H1 (cell line): ENCODE results near the gene SRSF12. TPM values are rescaled to one million over a fixed set of nuclear protein-coding genes. Genes with fewer than 3 reads are reported as not detected.

Experiments used
- CTCF ChIA-PET: fragments of 300-600 bp; sonication (Branson Sonifier 250); formaldehyde crosslinking; loops from one replicate; lab custom pipeline; 2021; ENCODE audit not compliant: partially characterized antibody; lab: Charles Lee
- POLR2A ChIA-PET: fragments of 300-600 bp; sonication (Branson Sonifier 250); formaldehyde crosslinking; loops from one replicate; lab custom pipeline; 2021; ENCODE audit warnings: inconsistent platforms; ENCODE audit not compliant: partially characterized antibody; lab: Charles Lee
- DNase-seq, 2 experiments: peaks; one replicate each; pipeline versions ENCODE4 v3.0.0 to v3.0.0-alpha.2; 2010 to 2022; ENCODE audit warnings: low spot score in 2 of 2, low read depth in 1 of 2, mixed read lengths in 1 of 2
- FAIRE-seq: peaks from 2 replicates; lab custom pipeline; 2011; peaks lifted over from hg19 to GRCh38; lab: Jason Lieb, UNC
- H2AFZ ChIP-seq: 2 replicates; pipeline ENCODE4 v1.8.1; 2012; ENCODE audit warnings: low read length, inconsistent platforms
- H2AK5ac ChIP-seq: 2 replicates; pipeline ENCODE4 v1.6.1; 2013; ENCODE audit warnings: low read depth, low read length
- H2BK120ac ChIP-seq: replicated peaks from 2 replicates; pipeline ENCODE3; 2013; ENCODE audit warnings: low read depth, low read length, inconsistent platforms
- H2BK12ac ChIP-seq: 2 replicates; pipeline ENCODE4 v1.6.1; 2013; ENCODE audit warnings: low read depth, low read length
- H2BK15ac ChIP-seq: 2 replicates; pipeline ENCODE4 v1.6.1; 2013; ENCODE audit warnings: low read length
- H2BK20ac ChIP-seq: 2 replicates; pipeline ENCODE4 v1.6.1; 2013; ENCODE audit warnings: low read length
- H2BK5ac ChIP-seq: 2 replicates; pipeline ENCODE4 v1.6.1; 2013; ENCODE audit warnings: low read depth, low read length
- H3K14ac ChIP-seq: 2 replicates; pipeline ENCODE4 v1.6.1; 2013; ENCODE audit warnings: inconsistent platforms; ENCODE audit not compliant: insufficient read length
- H3K18ac ChIP-seq: 2 replicates; pipeline ENCODE4 v1.6.1; 2013; ENCODE audit warnings: low read length; ENCODE audit errors: extremely low read depth
- H3K23ac ChIP-seq: 2 replicates; pipeline ENCODE4 v1.6.1; 2013; ENCODE audit warnings: inconsistent platforms; ENCODE audit not compliant: insufficient read length
- H3K23me2 ChIP-seq: 2 replicates; pipeline ENCODE4 v1.6.1; 2013; ENCODE audit warnings: low read depth, low read length
- H3K27ac ChIP-seq: 2 replicates; pipeline ENCODE4 v1.6.1; 2011; ENCODE audit warnings: low read depth, low read length, inconsistent platforms
- H3K27me3 ChIP-seq, 4 experiments: replicated peaks in 1 of 4; 1 replicate in 1 of 4; 2 replicates in 3 of 4; pipeline versions ENCODE4 v1.6.1 to v1.8.1; 2011 to 2013; ENCODE audit warnings: low read length in 3 of 4, mild to moderate bottlenecking in 3 of 4, inconsistent platforms in 2 of 4, mixed read lengths in 2 of 4, moderate library complexity in 1 of 4; ENCODE audit not compliant: control insufficient read depth in 3 of 4, insufficient read depth in 3 of 4; ENCODE audit errors: extremely low read depth in 1 of 4
- H3K36me3 ChIP-seq, 4 experiments: 2 replicates each; pipeline versions ENCODE4 v1.6.1 to v1.8.1; 2011 to 2013; ENCODE audit warnings: mild to moderate bottlenecking in 4 of 4, low read length in 3 of 4, moderate library complexity in 2 of 4, control low read depth in 1 of 4, inconsistent platforms in 1 of 4; ENCODE audit not compliant: insufficient read depth in 4 of 4, control insufficient read depth in 2 of 4
- H3K4ac ChIP-seq: replicated peaks from 2 replicates; pipeline ENCODE3; 2013; ENCODE audit warnings: low read length, low read depth, mixed read lengths, inconsistent platforms; ENCODE audit not compliant: insufficient read length
- H3K4me1 ChIP-seq, 4 experiments: replicated peaks in 1 of 4; 1 replicate in 1 of 4; 2 replicates in 3 of 4; pipeline versions ENCODE4 v1.6.1 to v1.8.1; 2011 to 2013; ENCODE audit warnings: low read length in 3 of 4, inconsistent platforms in 2 of 4, mixed read lengths in 1 of 4; ENCODE audit not compliant: insufficient read depth in 4 of 4, control insufficient read depth in 3 of 4
- H3K4me2 ChIP-seq, 2 experiments: 2 replicates each; pipeline versions ENCODE4 v1.6.1 to v1.8.1; 2011 to 2013; ENCODE audit warnings: low read depth in 2 of 2, low read length in 2 of 2, control low read depth in 1 of 2, inconsistent platforms in 1 of 2, mild to moderate bottlenecking in 1 of 2; ENCODE audit not compliant: insufficient read depth in 1 of 2
- H3K4me3 ChIP-seq, 4 experiments: fragments of 200-600, 300-600 bp in 1 of 4; sonication (generic), shearing (Covaris generic), sonication (Bioruptor Twin) in 1 of 4; 2 replicates each; pipeline versions ENCODE4 v1.5.1 to v1.8.1; 2011 to 2016; ENCODE audit warnings: low read length in 4 of 4, low read depth in 3 of 4, control low read depth in 2 of 4, inconsistent platforms in 2 of 4, mild to moderate bottlenecking in 2 of 4, mixed read lengths in 1 of 4, moderate library complexity in 1 of 4; ENCODE audit not compliant: insufficient read depth in 2 of 4; ENCODE audit errors: extremely low read depth in 1 of 4
- H3K56ac ChIP-seq: replicated peaks from 2 replicates; pipeline ENCODE3; 2013; ENCODE audit warnings: low read depth, mild to moderate bottlenecking, mixed read lengths, low read length, inconsistent platforms; ENCODE audit not compliant: insufficient read length
- H3K79me1 ChIP-seq: 2 replicates; pipeline ENCODE4 v1.6.1; 2013; ENCODE audit warnings: low read depth, low read length, control low read depth
- H3K79me2 ChIP-seq, 2 experiments: 2 replicates each; pipeline versions ENCODE4 v1.6.1 to v1.8.1; 2012 to 2013; ENCODE audit warnings: low read length in 2 of 2, mild to moderate bottlenecking in 2 of 2, inconsistent platforms in 1 of 2; ENCODE audit not compliant: insufficient read depth in 2 of 2, control insufficient read depth in 1 of 2
- H3K9ac ChIP-seq, 4 experiments: replicated peaks in 1 of 4; 1 replicate in 1 of 4; 2 replicates in 3 of 4; pipeline versions ENCODE4 v1.6.1 to v1.8.1; 2011 to 2013; ENCODE audit warnings: low read depth in 3 of 4, low read length in 3 of 4, control low read depth in 2 of 4, mild to moderate bottlenecking in 2 of 4, moderate library complexity in 2 of 4, inconsistent platforms in 1 of 4; ENCODE audit errors: extremely low read depth in 1 of 4
- H3K9me3 ChIP-seq, 2 experiments: 2 replicates each; pipeline versions ENCODE4 v1.6.1 to v1.8.1; 2012 to 2013; ENCODE audit warnings: mild to moderate bottlenecking in 2 of 2, moderate library complexity in 2 of 2, control low read depth in 1 of 2, inconsistent platforms in 1 of 2, low read depth in 1 of 2, low read length in 1 of 2, mixed read lengths in 1 of 2; ENCODE audit not compliant: insufficient read depth in 2 of 2
- H4K20me1 ChIP-seq, 2 experiments: replicated peaks in 1 of 2; 2 replicates each; pipeline versions ENCODE3 to v1.8.1; 2011 to 2013; ENCODE audit warnings: inconsistent platforms in 2 of 2, low read length in 2 of 2, mild to moderate bottlenecking in 1 of 2; ENCODE audit not compliant: insufficient read depth in 2 of 2, control insufficient read depth in 1 of 2
- H4K5ac ChIP-seq: 2 replicates; pipeline ENCODE4 v1.6.1; 2013; ENCODE audit warnings: low read length, low read depth, mixed read lengths, inconsistent platforms; ENCODE audit not compliant: insufficient read length
- H4K8ac ChIP-seq: 2 replicates; pipeline ENCODE4 v1.8.0; 2013; ENCODE audit warnings: mild to moderate bottlenecking, moderate library complexity, low read length, inconsistent platforms; ENCODE audit not compliant: insufficient read depth; ENCODE audit errors: extremely low read depth
- H4K91ac ChIP-seq: replicated peaks from 2 replicates; pipeline ENCODE3; 2013; ENCODE audit warnings: low read length, mixed read lengths, inconsistent platforms; ENCODE audit not compliant: insufficient read length
- ASH2L ChIP-seq: fragments of 200-600, 300-600 bp; sonication (generic); IDR thresholded peaks from one replicate; pipeline ENCODE4 v1.7.1; 2017; ENCODE audit warnings: low read length
- KDM1A ChIP-seq: fragments of 200-600, 300-600 bp; sonication (generic); IDR thresholded peaks from 2 replicates; pipeline ENCODE4 v1.7.1; 2016; ENCODE audit warnings: mild to moderate bottlenecking, low read length, borderline replicate concordance
- RBBP5 ChIP-seq: IDR thresholded peaks from 2 replicates; pipeline ENCODE4 v1.7.1; 2012; ENCODE audit warnings: low read depth, mild to moderate bottlenecking, inconsistent platforms, low read length, moderate library complexity, borderline replicate concordance
- YY1 ChIP-seq: IDR thresholded peaks from 2 replicates; pipeline ENCODE4 v1.6.1; 2011; ENCODE audit warnings: low read depth, mild to moderate bottlenecking, low read length
- polyA plus RNA-seq, 7 experiments: library from polyadenylated mRNA; depleted of rRNA in 3 of 7; stranded (reverse) in 5 of 7; unstranded in 2 of 7; fragments of >200 nt in 5 of 7; fragments of 200-250 nt in 2 of 7; gene quantifications; 1 replicate in 5 of 7; 2 replicates in 1 of 7; 4 replicates in 1 of 7; pipeline versions ENCODE4 v1.2.1 to v1.2.3, GENCODE V29; 2011 to 2013; ENCODE audit warnings: missing spikeins in 2 of 7, mixed read lengths in 2 of 7
- total RNA-seq: library from RNA; stranded (reverse); fragmentation: NEBNext Ultra II Directional; extraction: Animal tissue kit (Norgen Biotek cat#: 25700); gene quantifications from 2 replicates; pipeline ENCODE4 v1.2.1, GENCODE V29; 2021

The SRSF12 gene
- total and polyA plus RNA-seq, 2 of the 8 experiments (the other 6 are each of a cell fraction or from before 2014, with no cell fraction given): 2.6 to 4.2 TPM

DNA sequence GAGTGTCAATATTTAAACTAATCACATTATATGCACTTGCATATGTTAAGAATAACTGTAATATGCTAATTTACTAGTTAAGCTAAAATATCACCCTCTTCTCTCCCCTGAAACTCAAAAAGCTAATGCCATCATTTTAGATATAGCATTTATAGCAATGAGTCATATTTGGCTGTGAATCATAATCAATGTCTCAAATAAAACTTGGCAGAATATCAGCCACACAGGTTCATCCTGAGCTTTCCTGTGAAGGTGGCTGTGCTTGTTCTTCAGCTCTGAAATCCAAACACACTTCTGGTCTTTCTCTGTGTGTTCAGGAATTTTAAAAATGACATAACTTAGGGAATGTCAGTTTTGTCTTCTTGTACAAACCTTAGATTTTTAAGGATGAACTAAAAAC lies 50.1 kb downstream of the SRSF12 start:
- H3K14ac ChIP-seq: no peak overlapping the region
- DNase-seq (no peak), FAIRE-seq (no peak)
- CTCF ChIA-PET: interaction anchor here (1.0 to 1.6 kb wide), 5 partner anchors 12 to 94 kb away, joined by 3 to 4 read pairs (median 3); partner anchors contain the start of gene PNRC1
- no peak overlapping the region for H4K91ac ChIP-seq
- H3K4me1 ChIP-seq: no peaks in the 10 kb centered on the region
- H3K27ac ChIP-seq: no peak overlapping the region
- no peak overlapping the region for H3K4me3 ChIP-seq
- no peaks in the 10 kb centered on the region for H3K23me2 ChIP-seq
- no peak overlapping the region for H2AK5ac ChIP-seq
- H3K27me3 ChIP-seq: no peaks in the 10 kb centered on the region
- no peaks in the 10 kb centered on the region for H4K20me1 ChIP-seq
- H2BK12ac ChIP-seq: no peak overlapping the region
- H3K56ac ChIP-seq: no peak overlapping the region
- no peak overlapping the region for H3K9ac ChIP-seq
- H2BK20ac ChIP-seq: no peak overlapping the region
- TF ChIP-seq ASH2L: no peak
- TF ChIP-seq KDM1A: no peak
- no peak for TF ChIP-seq RBBP5
- TF ChIP-seq YY1: no peak
- H3K18ac ChIP-seq: no peak overlapping the region
- H4K8ac ChIP-seq: no peak overlapping the region
- no peak overlapping the region for H3K4ac ChIP-seq
- H2BK120ac ChIP-seq: no peak overlapping the region
- POLR2A ChIA-PET: interaction anchor here (0.8 to 1.5 kb wide), 2 partner anchors 13 to 24 kb away, joined by 3 to 5 read pairs; partner anchors contain the start of gene PNRC1
- H4K5ac ChIP-seq: no peak overlapping the region
- H3K79me2 ChIP-seq: no peaks in the 10 kb centered on the region
- H2BK15ac ChIP-seq: no peak overlapping the region
- H3K23ac ChIP-seq: no peak overlapping the region
- H2AFZ ChIP-seq: no peak overlapping the region
- no peaks in the 10 kb centered on the region for H3K79me1 ChIP-seq
- H3K36me3 ChIP-seq: no peaks in the 10 kb centered on the region
- peaks cover 0 to 2% of the 10 kb centered on the region in 2 experiments; a peak in 1 of 4 replicates for H3K9me3 ChIP-seq
- no peak overlapping the region for H2BK5ac ChIP-seq
- H3K4me2 ChIP-seq: no peak overlapping the region
